Measurements from ENCODE around the gene AOAH. TPM values are rescaled to one million over a fixed set of nuclear protein-coding genes. Genes with fewer than 3 reads are reported as not detected.
"Not testable (repeated sequence)": the region's sequence is repeated elsewhere in the genome, so short reads cannot be mapped to it uniquely, and the experiment has no call there.

AOAH gene
- total RNA-seq, 1 donor from 2014 or later: 2.4 TPM

DNA sequence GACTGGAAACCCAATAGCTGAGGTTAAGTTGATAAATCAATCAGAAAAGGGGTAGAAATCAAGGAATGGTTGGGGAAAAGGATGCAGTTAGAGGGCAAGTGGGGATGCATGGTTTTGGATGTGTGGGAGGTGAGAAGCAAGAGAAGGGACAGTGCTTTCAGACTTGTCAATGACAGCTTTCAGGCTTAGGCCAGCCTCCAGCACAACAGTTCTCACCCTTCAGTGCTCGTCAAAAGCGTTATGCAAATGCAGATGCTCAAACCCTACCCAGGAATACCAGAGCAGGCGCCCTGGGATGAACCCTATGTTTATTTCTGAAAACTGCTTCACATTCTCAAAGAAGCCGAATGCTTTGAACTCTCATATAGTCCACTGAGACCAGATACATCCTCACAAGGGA is 74.0 kb downstream of the AOAH start:
- TF ChIP-seq, protein P1, sequence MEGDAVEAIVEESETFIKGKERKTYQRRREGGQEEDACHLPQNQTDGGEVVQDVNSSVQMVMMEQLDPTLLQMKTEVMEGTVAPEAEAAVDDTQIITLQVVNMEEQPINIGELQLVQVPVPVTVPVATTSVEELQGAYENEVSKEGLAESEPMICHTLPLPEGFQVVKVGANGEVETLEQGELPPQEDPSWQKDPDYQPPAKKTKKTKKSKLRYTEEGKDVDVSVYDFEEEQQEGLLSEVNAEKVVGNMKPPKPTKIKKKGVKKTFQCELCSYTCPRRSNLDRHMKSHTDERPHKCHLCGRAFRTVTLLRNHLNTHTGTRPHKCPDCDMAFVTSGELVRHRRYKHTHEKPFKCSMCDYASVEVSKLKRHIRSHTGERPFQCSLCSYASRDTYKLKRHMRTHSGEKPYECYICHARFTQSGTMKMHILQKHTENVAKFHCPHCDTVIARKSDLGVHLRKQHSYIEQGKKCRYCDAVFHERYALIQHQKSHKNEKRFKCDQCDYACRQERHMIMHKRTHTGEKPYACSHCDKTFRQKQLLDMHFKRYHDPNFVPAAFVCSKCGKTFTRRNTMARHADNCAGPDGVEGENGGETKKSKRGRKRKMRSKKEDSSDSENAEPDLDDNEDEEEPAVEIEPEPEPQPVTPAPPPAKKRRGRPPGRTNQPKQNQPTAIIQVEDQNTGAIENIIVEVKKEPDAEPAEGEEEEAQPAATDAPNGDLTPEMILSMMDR (IDR thresholded peaks at IDR 0.05): no peak
- ChIA-PET POLR2A (no interaction called here), CTCF (no interaction called here)
- H3K27ac Mint-ChIP-seq: no peak overlapping the region
- H3K9me3 Mint-ChIP-seq: no peaks in the 10 kb centered on the region
- DNase-seq: no peak
- H3K4me3 Mint-ChIP-seq: no peak overlapping the region
- no peaks in the 10 kb centered on the region for H3K27me3 Mint-ChIP-seq
- no peak for ATAC-seq (ENCODE audit: low read depth)
- intact Hi-C loops (cut with micrococcal nuclease): no loop called here
- H3K4me1 Mint-ChIP-seq: no peaks in the 10 kb centered on the region
- H3K36me3 Mint-ChIP-seq (ENCODE audit: low read depth): no peaks in the 10 kb centered on the region

DNA sequence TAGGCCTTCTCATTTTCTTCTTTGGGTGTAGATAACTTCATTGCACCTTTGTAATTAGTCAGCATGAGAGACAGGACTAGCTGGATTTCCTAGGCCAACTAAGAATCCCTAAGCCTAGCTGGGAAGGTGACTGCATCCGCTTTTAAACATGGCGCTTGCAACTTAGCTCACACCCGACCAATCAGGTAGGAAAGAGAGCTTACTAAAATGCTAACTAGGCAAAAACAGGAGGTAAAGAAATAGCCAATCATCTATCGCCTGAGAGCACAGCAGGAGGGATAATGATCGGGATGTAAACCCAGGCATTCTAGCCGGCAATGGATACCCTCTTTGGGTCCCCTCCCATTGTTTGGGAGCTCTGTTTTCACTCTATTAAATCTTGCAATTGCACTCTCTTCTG is 75.0 kb downstream of the AOAH start:
- H3K4me1 Mint-ChIP-seq; intact Hi-C loops (cut with micrococcal nuclease); H3K27ac Mint-ChIP-seq; DNase-seq; CTCF ChIA-PET; H3K36me3 Mint-ChIP-seq (ENCODE audit: low read depth); ATAC-seq (ENCODE audit: low read depth); H3K4me3 Mint-ChIP-seq; H3K27me3 Mint-ChIP-seq; POLR2A ChIA-PET; H3K9me3 Mint-ChIP-seq: not testable (repeated sequence)

DNA sequence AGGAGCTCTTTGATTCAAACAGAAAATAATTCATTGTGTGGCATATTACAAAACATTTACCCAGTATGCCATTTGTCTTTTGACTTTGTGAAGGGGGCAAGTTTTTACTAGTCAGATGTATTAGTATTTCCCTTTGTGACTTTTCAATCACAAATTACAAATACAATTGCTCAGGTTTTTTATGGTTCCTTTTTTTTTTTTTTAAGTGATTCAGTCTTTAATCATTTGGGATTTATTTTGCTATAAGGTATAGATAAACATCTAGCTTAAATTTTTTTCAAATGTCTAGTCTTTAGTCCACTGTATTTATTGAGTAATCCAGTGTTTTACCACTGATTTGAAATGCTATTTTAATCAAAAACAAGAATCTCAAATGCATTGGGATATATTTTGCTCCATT is 75.9 kb downstream of the AOAH start:
- CTCF ChIA-PET: no interaction called here
- H3K9me3 Mint-ChIP-seq: no peaks in the 10 kb centered on the region
- POLR2A ChIA-PET: no interaction called here
- no peak for DNase-seq
- H3K36me3 Mint-ChIP-seq (ENCODE audit: low read depth): no peaks in the 10 kb centered on the region
- no peaks in the 10 kb centered on the region for H3K4me1 Mint-ChIP-seq
- ATAC-seq (ENCODE audit: low read depth): no peak
- no peak overlapping the region for H3K27ac Mint-ChIP-seq
- intact Hi-C loops (cut with micrococcal nuclease): no loop called here
- H3K27me3 Mint-ChIP-seq: no peaks in the 10 kb centered on the region
- TF ChIP-seq, protein P1 (IDR thresholded peaks at IDR 0.05): no peak
- H3K4me3 Mint-ChIP-seq: no peak overlapping the region

DNA sequence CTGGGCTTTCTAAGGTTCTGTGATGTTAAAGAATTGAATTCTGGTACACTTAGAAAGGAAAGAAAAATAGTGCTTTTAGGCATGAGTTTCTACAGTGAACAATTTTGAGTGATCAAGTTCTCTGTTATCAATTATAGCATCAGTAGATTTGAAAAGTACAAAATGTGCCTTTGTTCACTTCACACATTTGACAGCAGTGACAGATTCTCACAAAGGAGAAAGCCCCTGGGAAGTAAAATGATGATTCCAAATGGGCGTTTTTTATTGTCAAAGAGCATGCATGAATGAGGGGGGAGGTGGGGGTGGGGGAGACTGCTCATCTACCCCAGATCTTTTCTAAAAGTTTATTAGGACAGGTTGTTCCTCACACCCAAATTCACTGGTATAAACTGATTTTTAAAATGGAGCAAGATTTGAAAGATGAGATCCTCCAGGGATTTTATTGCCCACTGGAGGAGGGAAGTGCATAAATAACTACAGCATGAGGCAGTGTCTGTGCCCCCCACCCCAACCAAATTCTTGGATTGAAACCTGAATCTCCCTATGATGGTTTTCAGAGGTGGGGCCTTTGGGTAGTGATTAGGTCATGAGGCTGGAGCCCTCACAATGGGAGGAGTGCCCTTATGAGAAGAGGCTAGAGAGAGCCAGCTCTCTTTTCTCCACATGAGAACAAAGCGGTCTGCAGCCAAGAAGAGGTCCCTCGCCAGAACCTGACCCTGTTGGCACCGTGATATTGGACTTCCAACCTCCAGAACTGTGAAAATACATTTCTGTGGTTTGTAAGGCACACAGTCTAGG is 79.5 kb downstream of the AOAH start:
- POLR2A ChIA-PET: no interaction called here
- no peak for ATAC-seq (ENCODE audit: low read depth)

DNA sequence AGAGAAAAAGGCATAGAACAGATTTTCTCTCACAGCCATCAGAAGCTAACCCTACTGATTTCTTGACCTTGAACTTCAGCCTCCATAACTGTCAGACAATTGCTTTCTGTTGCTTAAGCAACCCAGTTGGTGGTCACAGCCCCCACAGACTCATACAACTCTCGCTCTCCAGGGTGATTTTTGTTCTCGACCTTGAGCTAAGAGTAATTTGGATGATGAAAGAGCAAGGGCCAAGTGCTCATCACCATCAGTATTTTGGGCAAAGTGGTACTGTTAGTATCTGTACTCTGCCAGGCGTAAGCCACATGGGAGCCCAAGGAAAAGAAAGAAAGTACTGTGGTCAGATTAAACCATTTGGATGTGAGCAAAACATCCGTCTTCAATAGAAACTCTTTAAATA is 81.9 kb downstream of the AOAH start:
- Mint-ChIP-seq H3K36me3 (ENCODE audit: low read depth) (no peaks in the 10 kb centered on the region), H3K27ac (no peak overlapping the region), H3K9me3 (no peaks in the 10 kb centered on the region), H3K4me3 (no peak overlapping the region), H3K4me1 (peaks cover 4% of the 10 kb centered on the region), H3K27me3 (peaks cover 2% of the 10 kb centered on the region)
- TF ChIP-seq, protein P1 (IDR thresholded peaks at IDR 0.05): no peak
- POLR2A ChIA-PET: interaction anchor here (0.6 kb wide), 1 partner anchor 637 kb away, joined by 3 read pairs; no protein-coding TSS in a partner anchor
- DNase-seq (no peak), ATAC-seq (ENCODE audit: low read depth) (no peak)
- intact Hi-C loops (cut with micrococcal nuclease): no loop called here
- CTCF ChIA-PET: no interaction called here

More for the DNA sequence above, 79.5 kb downstream of the AOAH start:
- Mint-ChIP-seq H3K4me3 (no peak overlapping the region), H3K4me1 (peaks cover 1% of the 10 kb centered on the region), H3K9me3 (no peaks in the 10 kb centered on the region), H3K27ac (no peak overlapping the region), H3K27me3 (peaks cover 1% of the 10 kb centered on the region), H3K36me3 (ENCODE audit: low read depth) (no peaks in the 10 kb centered on the region)
- TF ChIP-seq, protein P1 (IDR thresholded peaks at IDR 0.05): no peak
- DNase-seq: no peak
- CTCF ChIA-PET: no interaction called here
- intact Hi-C loops (cut with micrococcal nuclease): no loop called here

Measured in activated B cell treated with CpG ODN at 0.5 μM for 24 hours (primary cell).